CD14-positive monocyte (primary cell): ENCODE results near the gene GIMAP5. TPM values are rescaled to one million over a fixed set of nuclear protein-coding genes. Genes with fewer than 3 reads are reported as not detected.

Experiments
- DNase-seq, 3 donors: peaks; one replicate each; pipeline ENCODE4 v3.0.0-alpha.2; 2011 to 2022
- H2AFZ ChIP-seq: 2 replicates; pipeline ENCODE4 v1.6.0; 2012; ENCODE audit warnings: mild to moderate bottlenecking, low read depth, low read length, inconsistent platforms; ENCODE audit not compliant: insufficient read depth, poor library complexity, severe bottlenecking
- H3K27ac ChIP-seq, 2 donors: 1 replicate in 1 of 2; 2 replicates in 1 of 2; pipeline ENCODE4 v1.5.1; 2012 to 2013; ENCODE audit warnings: low read length in 2 of 2, control low read depth in 1 of 2, inconsistent platforms in 1 of 2, low read depth in 1 of 2, mild to moderate bottlenecking in 1 of 2
- H3K27me3 ChIP-seq, 2 donors: one replicate each; pipeline versions ENCODE4 v1.6.0 to v1.6.1; 2011 to 2013; ENCODE audit warnings: low read length in 2 of 2; ENCODE audit not compliant: control insufficient read depth in 2 of 2, insufficient read depth in 2 of 2
- H3K36me3 ChIP-seq, 2 donors: replicated peaks in 1 of 2; 1 replicate in 1 of 2; 2 replicates in 1 of 2; pipeline versions ENCODE4 v1.5.1 to v1.6.1; 2012 to 2013; ENCODE audit warnings: low read length in 2 of 2, control low read depth in 1 of 2, inconsistent platforms in 1 of 2, mild to moderate bottlenecking in 1 of 2; ENCODE audit not compliant: insufficient read depth in 2 of 2, control insufficient read depth in 1 of 2
- H3K4me1 ChIP-seq, 2 donors: 1 replicate in 1 of 2; 2 replicates in 1 of 2; pipeline versions ENCODE4 v1.5.1 to v1.6.1; 2012 to 2013; ENCODE audit warnings: low read length in 2 of 2, control low read depth in 1 of 2, inconsistent platforms in 1 of 2, mild to moderate bottlenecking in 1 of 2, moderate library complexity in 1 of 2; ENCODE audit not compliant: insufficient read depth in 2 of 2, control insufficient read depth in 1 of 2
- H3K4me2 ChIP-seq: replicated peaks from 2 replicates; pipeline ENCODE3; 2012; ENCODE audit warnings: low read length, moderate library complexity, mild to moderate bottlenecking; ENCODE audit not compliant: poor library complexity, severe bottlenecking; ENCODE audit errors: extremely low read depth
- H3K4me3 ChIP-seq, 3 experiments: fragments of 200-600 bp in 1 of 3; sonication (generic) in 1 of 3; replicated peaks in 1 of 3; 1 replicate in 2 of 3; 2 replicates in 1 of 3; pipeline ENCODE4 v1.5.1; 2011 to 2013; ENCODE audit warnings: low read length in 3 of 3, mild to moderate bottlenecking in 3 of 3, control low read depth in 2 of 3, low read depth in 2 of 3, inconsistent platforms in 1 of 3, moderate library complexity in 1 of 3
- H3K79me2 ChIP-seq: 2 replicates; pipeline ENCODE4 v1.6.0; 2012; ENCODE audit warnings: mild to moderate bottlenecking, control low read depth, inconsistent platforms, low read length, moderate library complexity; ENCODE audit not compliant: insufficient read depth
- H3K9ac ChIP-seq: 2 replicates; pipeline ENCODE4 v1.6.0; 2017; ENCODE audit warnings: low read length, mild to moderate bottlenecking; ENCODE audit not compliant: insufficient read depth, poor library complexity, severe bottlenecking
- H3K9me3 ChIP-seq, 2 donors: replicated peaks in 1 of 2; 1 replicate in 1 of 2; 2 replicates in 1 of 2; pipeline versions ENCODE4 v1.5.1 to v1.6.1; 2012 to 2013; ENCODE audit warnings: low read length in 2 of 2, control low read depth in 1 of 2; ENCODE audit not compliant: control insufficient read depth in 1 of 2, insufficient read depth in 1 of 2
- H4K20me1 ChIP-seq: 2 replicates; pipeline ENCODE4 v1.6.0; 2012; ENCODE audit warnings: mild to moderate bottlenecking, low read length, control low read depth, moderate library complexity; ENCODE audit not compliant: insufficient read depth
- H3K27ac Mint-ChIP-seq, 7 donors: one replicate each; pipeline ENCODE4 v1.8.0; 2020; ENCODE audit warnings: mild to moderate bottlenecking in 7 of 7, mixed read lengths in 7 of 7, moderate library complexity in 6 of 7, inconsistent platforms in 2 of 7
- H3K27me3 Mint-ChIP-seq, 3 donors: one replicate each; pipeline ENCODE4 v1.8.0; 2021 to 2022; ENCODE audit warnings: low read depth in 3 of 3, mild to moderate bottlenecking in 3 of 3, mixed read lengths in 3 of 3, moderate library complexity in 3 of 3, inconsistent platforms in 1 of 3
- H3K36me3 Mint-ChIP-seq, 2 donors: one replicate each; pipeline ENCODE4 v1.8.0; 2020; ENCODE audit warnings: mixed read lengths in 2 of 2, inconsistent platforms in 1 of 2, mild to moderate bottlenecking in 1 of 2
- H3K4me1 Mint-ChIP-seq: one replicate; pipeline ENCODE4 v1.8.0; 2020; ENCODE audit warnings: mild to moderate bottlenecking, mixed read lengths
- H3K4me3 Mint-ChIP-seq, 2 donors: one replicate each; pipeline ENCODE4 v1.8.0; 2020; ENCODE audit warnings: mild to moderate bottlenecking in 2 of 2, mixed read lengths in 2 of 2, moderate library complexity in 1 of 2
- H3K9me3 Mint-ChIP-seq, 7 donors: one replicate each; pipeline ENCODE4 v1.8.0; 2020 to 2022; ENCODE audit warnings: mixed read lengths in 7 of 7, mild to moderate bottlenecking in 6 of 7, moderate library complexity in 6 of 7, inconsistent platforms in 2 of 7
- CTCF ChIP-seq: fragments of 200-600 bp; IDR thresholded peaks from one replicate; pipeline ENCODE4 v1.8.0; 2022; ENCODE audit warnings: antibody characterized with exemption, mild to moderate bottlenecking
- WGBS: methylation state at CpG from one replicate; pipeline ENCODE4 v1.1.5; 2013; ENCODE audit warnings: missing lambda C conversion rate; ENCODE audit not compliant: insufficient coverage; 5-methylcytosine and 5-hydroxymethylcytosine counted together
- intact Hi-C, 2 donors: fragments of 100-400 bp; cut with micrococcal nuclease; formaldehyde crosslinking; loops; one replicate each; pipeline versions ENCODE4 v1.15.0 to v1.15.1; 2023
- polyA plus RNA-seq, 3 donors: library from polyadenylated mRNA; depleted of rRNA in 1 of 3; unstranded in 2 of 3; stranded (reverse) in 1 of 3; fragments of 300-500 nt in 2 of 3; fragments of >200 nt in 1 of 3; fragmentation: Illumina TruSeq in 2 of 3; gene quantifications; 1 replicate in 2 of 3; 2 replicates in 1 of 3; pipeline ENCODE4 v1.2.3, GENCODE V29; 2012 to 2021

The GIMAP5 gene
- polyA plus RNA-seq, 3 donors, result 13.4 to 17.1 (median 14.4) TPM

DNA sequence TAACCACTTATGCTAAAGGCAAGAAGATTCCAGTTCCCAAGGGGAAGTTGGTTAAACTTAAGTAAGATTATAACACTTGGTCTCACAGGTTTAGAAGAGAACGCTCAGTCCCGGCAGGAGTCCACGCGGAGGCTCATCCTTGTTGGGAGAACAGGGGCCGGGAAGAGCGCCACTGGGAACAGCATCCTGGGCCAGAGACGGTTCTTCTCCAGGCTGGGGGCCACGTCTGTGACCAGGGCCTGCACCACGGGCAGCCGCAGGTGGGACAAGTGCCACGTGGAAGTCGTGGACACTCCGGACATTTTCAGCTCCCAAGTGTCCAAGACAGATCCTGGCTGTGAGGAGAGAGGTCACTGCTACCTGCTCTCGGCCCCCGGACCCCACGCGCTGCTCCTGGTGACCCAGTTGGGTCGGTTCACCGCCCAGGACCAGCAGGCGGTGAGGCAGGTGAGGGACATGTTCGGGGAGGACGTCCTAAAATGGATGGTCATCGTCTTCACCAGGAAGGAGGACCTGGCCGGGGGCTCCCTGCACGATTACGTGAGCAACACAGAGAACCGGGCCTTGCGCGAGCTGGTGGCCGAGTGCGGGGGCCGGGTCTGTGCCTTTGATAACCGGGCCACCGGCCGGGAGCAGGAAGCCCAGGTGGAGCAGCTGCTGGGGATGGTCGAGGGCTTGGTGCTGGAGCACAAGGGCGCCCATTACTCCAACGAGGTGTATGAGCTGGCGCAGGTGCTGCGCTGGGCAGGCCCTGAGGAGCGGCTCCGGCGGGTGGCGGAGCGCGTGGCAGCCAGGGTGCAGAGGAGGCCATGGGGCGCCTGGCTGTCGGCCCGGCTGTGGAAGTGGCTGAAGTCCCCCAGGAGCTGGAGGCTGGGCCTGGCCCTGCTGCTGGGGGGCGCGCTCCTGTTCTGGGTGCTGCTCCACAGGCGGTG lies 17.0 kb upstream of the GIMAP5 start:
- Histone ChIP-seq H3K4me3 (peak overlapping the region in 1 of 3 experiments; percentile 98), H2AFZ (no peak overlapping the region), H3K79me2 (peaks cover 81% of the 10 kb centered on the region), H3K27me3 (no peaks in the 10 kb centered on the region), H3K36me3 (peaks cover 42 to 63% of the 10 kb centered on the region in 2 donors), H4K20me1 (peaks cover 68% of the 10 kb centered on the region), H3K4me2 (peak overlapping the region; percentile 86), H3K9ac (peak overlapping the region; percentile 16), H3K4me1 (peaks cover 53 to 58% of the 10 kb centered on the region in 2 donors), H3K9me3 (no peaks in the 10 kb centered on the region), H3K27ac (peak overlapping the region in 1 of 2 donors; percentile 87)
- no peak for DNase-seq
- H3K36me3 Mint-ChIP-seq, result peaks cover 59 to 66% of the 10 kb centered on the region in 2 donors
- intact Hi-C loops, result no loop called here
- 96% methylated on average over 52 of the region's 52 CpGs for WGBS
- TF ChIP-seq CTCF, result no peak
- H3K4me1 Mint-ChIP-seq, result peaks cover 73% of the 10 kb centered on the region
- peaks cover 0 to 2% (median 0%) of the 10 kb centered on the region in 7 donors for H3K9me3 Mint-ChIP-seq
- peaks cover 0 to 3% (median 0%) of the 10 kb centered on the region in 3 donors for H3K27me3 Mint-ChIP-seq
- peak overlapping the region in 5 of 7 donors; percentile 7 to 83 (median 45) for H3K27ac Mint-ChIP-seq
- H3K4me3 Mint-ChIP-seq, result no peak overlapping the region

GRCh38 chr7:150721970-150722373 lies 15.2 kb upstream of the GIMAP5 start:
- no peak for TF ChIP-seq CTCF
- Histone ChIP-seq H3K4me2 (peak overlapping the region; percentile 9), H3K9me3 (no peaks in the 10 kb centered on the region), H3K79me2 (peaks cover 68% of the 10 kb centered on the region), H3K27ac (no peak overlapping the region), H2AFZ (no peak overlapping the region), H4K20me1 (peaks cover 80% of the 10 kb centered on the region), H3K9ac (peak overlapping the region; percentile 6), H3K4me1 (peaks cover 42 to 47% of the 10 kb centered on the region in 2 donors), H3K27me3 (no peaks in the 10 kb centered on the region), H3K4me3 (no peak overlapping the region), H3K36me3 (peaks cover 42 to 63% of the 10 kb centered on the region in 2 donors)
- 96% methylated on average over 9 of the region's 11 CpGs for WGBS
- Mint-ChIP-seq H3K4me3 (peak overlapping the region; percentile 34 to 35), H3K27me3 (no peaks in the 10 kb centered on the region), H3K9me3 (peaks cover 0 to 5% (median 1%) of the 10 kb centered on the region in 7 donors), H3K4me1 (peaks cover 62% of the 10 kb centered on the region), H3K36me3 (peaks cover 62 to 66% of the 10 kb centered on the region in 2 donors), H3K27ac (peak overlapping the region in 4 of 7 donors; percentile 12 to 81 (median 50))
- no peak for DNase-seq
- intact Hi-C loops, result no loop called here
